ENCODE data around the gene POLA1. TPM values are rescaled to one million over a fixed set of nuclear protein-coding genes. Genes with fewer than 3 reads are reported as not detected.
"Not testable (repeated sequence)": the region's sequence is repeated elsewhere in the genome, so short reads cannot be mapped to it uniquely, and the experiment has no call there.

The POLA1 gene
- total RNA-seq, 1 donor from 2014 or later: 12.3 TPM

- Histone ChIP-seq H3K27me3 (ENCODE audit: low read depth) (no peaks in the 10 kb centered on the region), H3K4me1 (no peaks in the 10 kb centered on the region), H3K4me3 (no peak overlapping the region), H3K36me3 (peaks cover 3% of the 10 kb centered on the region), H3K9me3 (no peaks in the 10 kb centered on the region), H3K27ac (no peak overlapping the region)
- DNase-seq (no peak), ATAC-seq (no peak)
- intact Hi-C loops (cut with DNase I): no loop called here
- no peak for TF ChIP-seq CTCF (IDR thresholded peaks at IDR 0.05)
These were observed 102.5 kb downstream of the POLA1 start for GRCh38 chrX:24796204-24796603.

- TF ChIP-seq CTCF (IDR thresholded peaks at IDR 0.05): no peak
- intact Hi-C loops (cut with DNase I): no loop called here
- DNase-seq (no peak), ATAC-seq (no peak)
- H3K27ac ChIP-seq: no peak overlapping the region
- H3K9me3 ChIP-seq: no peaks in the 10 kb centered on the region
- H3K4me3 ChIP-seq: no peak overlapping the region
- H3K27me3 ChIP-seq (ENCODE audit: low read depth): no peaks in the 10 kb centered on the region
- no peaks in the 10 kb centered on the region for H3K4me1 ChIP-seq
- peaks cover 3% of the 10 kb centered on the region for H3K36me3 ChIP-seq
These were observed 105.4 kb downstream of the POLA1 start for GRCh38 chrX:24799078-24799477.

GRCh38 chrX:24799565-24799964 lies 105.8 kb downstream of the POLA1 start:
- H3K36me3 ChIP-seq: peaks cover 3% of the 10 kb centered on the region

GRCh38 chrX:24805201-24805600 lies 111.5 kb downstream of the POLA1 start:
- Histone ChIP-seq H3K4me1 (no peaks in the 10 kb centered on the region), H3K9me3 (no peaks in the 10 kb centered on the region), H3K27me3 (ENCODE audit: low read depth) (no peaks in the 10 kb centered on the region), H3K36me3 (no peaks in the 10 kb centered on the region), H3K27ac (no peak overlapping the region), H3K4me3 (no peak overlapping the region)
- intact Hi-C loops (cut with DNase I): no loop called here
- TF ChIP-seq CTCF (IDR thresholded peaks at IDR 0.05): no peak
- peak in 1 of 2 donors; percentile 42 for ATAC-seq
- no peak for DNase-seq

More at GRCh38 chrX:24799565-24799964, 105.8 kb downstream of the POLA1 start:
- intact Hi-C loops (cut with DNase I): no loop called here
- TF ChIP-seq CTCF (IDR thresholded peaks at IDR 0.05): no peak
- ATAC-seq (no peak), DNase-seq (no peak)
- Histone ChIP-seq H3K4me3 (no peak overlapping the region), H3K27ac (no peak overlapping the region), H3K9me3 (no peaks in the 10 kb centered on the region), H3K4me1 (no peaks in the 10 kb centered on the region), H3K27me3 (ENCODE audit: low read depth) (no peaks in the 10 kb centered on the region)

- H3K4me3 ChIP-seq; DNase-seq; H3K27me3 ChIP-seq (ENCODE audit: low read depth); ATAC-seq; H3K27ac ChIP-seq; H3K4me1 ChIP-seq; H3K36me3 ChIP-seq; H3K9me3 ChIP-seq; intact Hi-C loops (cut with DNase I): not testable (repeated sequence)
These were observed 126.1 kb downstream of the POLA1 start for GRCh38 chrX:24819807-24820206.

- Histone ChIP-seq H3K9me3 (no peaks in the 10 kb centered on the region), H3K4me1 (no peaks in the 10 kb centered on the region), H3K27me3 (ENCODE audit: low read depth) (no peaks in the 10 kb centered on the region), H3K36me3 (peaks cover 21% of the 10 kb centered on the region), H3K4me3 (no peak overlapping the region), H3K27ac (no peak overlapping the region)
- no peak for TF ChIP-seq CTCF (IDR thresholded peaks at IDR 0.05)
- DNase-seq (no peak), ATAC-seq (no peak)
- intact Hi-C loops (cut with DNase I): no loop called here
These were observed 134.4 kb downstream of the POLA1 start for GRCh38 chrX:24828147-24828546.
